Caco-2 (cell line): ENCODE measurements around the gene RNF6. TPM values are rescaled to one million over a fixed set of nuclear protein-coding genes. Genes with fewer than 3 reads are reported as not detected.

ENCODE experiments used
- BruUV-seq: library from RNA; stranded (reverse); fragments of 400-500 nt; replicated peaks from 2 replicates; lab custom pipeline; 2021; lab: Mats Ljungman, UMichigan
- CTCF ChIA-PET: fragments of 300-600 bp; sonication (Branson Sonifier 250); formaldehyde crosslinking; loops from one replicate; lab custom pipeline; 2022; ENCODE audit warnings: antibody characterized with exemption; lab: Charles Lee
- POLR2A ChIA-PET: fragments of 300-600 bp; sonication (Branson Sonifier 250); formaldehyde crosslinking; loops from one replicate; lab custom pipeline; 2022; ENCODE audit warnings: antibody characterized with exemption; lab: Charles Lee
- DNase-seq, 2 experiments: peaks; one replicate each; pipeline versions ENCODE4 v3.0.0 to v3.0.0-alpha.2; 2020 to 2022
- H3K27me3 ChIP-seq: replicated peaks from 2 replicates; pipeline ENCODE4 v1.6.0; 2011; ENCODE audit warnings: low read length; ENCODE audit not compliant: control insufficient read depth, insufficient read depth
- H3K36me3 ChIP-seq: 2 replicates; pipeline ENCODE4 v1.5.1; 2011; ENCODE audit warnings: low read length; ENCODE audit not compliant: control insufficient read depth, insufficient read depth
- H3K4me1 ChIP-seq: fragments of 250-450 bp; sonication (Bioruptor Pico); 2 replicates; pipeline ENCODE4 v1.5.1; 2020; ENCODE audit warnings: mild to moderate bottlenecking
- H3K4me3 ChIP-seq: 2 replicates; pipeline ENCODE4 v1.5.1; 2011; ENCODE audit warnings: low read depth, mild to moderate bottlenecking, control low read depth, low read length
- H3K9me3 ChIP-seq: fragments of 250-450 bp; sonication (Bioruptor Pico); 2 replicates; pipeline ENCODE4 v1.5.1; 2020; ENCODE audit warnings: mild to moderate bottlenecking, moderate library complexity
- H3K27ac Mint-ChIP-seq: one replicate; pipeline ENCODE4 v1.8.0; 2022; ENCODE audit warnings: mixed read lengths; ENCODE audit not compliant: unreplicated experiment
- H3K27me3 Mint-ChIP-seq: one replicate; pipeline ENCODE4 v1.8.0; 2022; ENCODE audit warnings: mixed read lengths; ENCODE audit not compliant: insufficient read depth, unreplicated experiment
- H3K36me3 Mint-ChIP-seq: one replicate; pipeline ENCODE4 v1.8.0; 2022; ENCODE audit warnings: mild to moderate bottlenecking, mixed read lengths; ENCODE audit not compliant: insufficient read depth, unreplicated experiment
- H3K4me1 Mint-ChIP-seq: one replicate; pipeline ENCODE4 v1.8.0; 2022; ENCODE audit warnings: low read depth, mixed read lengths; ENCODE audit not compliant: unreplicated experiment
- H3K4me3 Mint-ChIP-seq: one replicate; pipeline ENCODE4 v1.8.0; 2022; ENCODE audit warnings: mild to moderate bottlenecking, moderate library complexity, mixed read lengths; ENCODE audit not compliant: unreplicated experiment
- H3K9me3 Mint-ChIP-seq: one replicate; pipeline ENCODE4 v1.8.0; 2022; ENCODE audit warnings: mixed read lengths; ENCODE audit not compliant: unreplicated experiment
- intact Hi-C: fragments of 100-400 bp; cut with micrococcal nuclease; formaldehyde crosslinking; loops from one replicate; pipeline ENCODE4 v1.10.0; 2022; ENCODE audit not compliant: unreplicated experiment
- total RNA-seq: library from RNA; stranded (reverse); gene quantifications from 2 replicates; pipeline ENCODE4 v1.2.3, GENCODE V29; 2022
- TF ChIP-seq, protein P1 (sequence below), 2 experiments: fragments of 200-600 bp in 1 of 2; IDR thresholded peaks; 1 replicate in 1 of 2; 2 replicates in 1 of 2; pipeline versions ENCODE4 v1.5.1 to v1.8.0; 2011 to 2022; ENCODE audit warnings: antibody characterized with exemption in 1 of 2, control low read depth in 1 of 2, inconsistent platforms in 1 of 2, low read depth in 1 of 2, low read length in 1 of 2, mild to moderate bottlenecking in 1 of 2, moderate library complexity in 1 of 2; ENCODE audit not compliant: insufficient read depth in 1 of 2, severe bottlenecking in 1 of 2, unreplicated experiment in 1 of 2

RNF6 gene
- total RNA-seq, 1 experiment from 2014 or later = 41.4 TPM

DNA sequence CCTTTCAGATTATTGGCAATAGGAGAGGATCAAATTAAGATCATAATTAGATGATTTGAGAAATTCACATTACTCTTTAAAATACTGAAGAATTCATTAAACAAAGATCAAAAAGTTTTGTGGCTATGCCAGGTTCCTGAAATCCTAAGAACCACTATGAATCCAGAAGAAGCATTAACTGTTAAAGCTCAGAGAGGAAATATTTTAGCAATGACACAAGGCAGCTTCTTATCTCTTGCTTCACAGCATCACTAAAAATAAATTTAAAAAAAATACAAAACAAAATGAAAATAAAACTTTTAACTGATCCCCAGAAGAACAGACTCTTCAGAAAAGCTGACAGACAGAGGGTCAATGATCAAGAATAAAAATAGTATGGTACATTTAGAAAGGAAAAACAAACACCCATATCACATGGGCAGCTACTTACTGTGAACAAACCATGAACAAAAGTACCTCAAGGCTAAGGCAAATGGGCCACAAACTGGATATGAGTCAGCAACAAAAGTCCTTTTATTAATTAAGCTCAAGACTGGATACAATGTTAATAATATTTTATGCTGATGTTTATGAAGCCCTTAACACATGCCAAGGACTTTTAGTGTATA, 19.6 kb downstream of the RNF6 start:
- intact Hi-C loops = no loop called here
- no TSS peak for BruUV-seq
- no peaks in the 10 kb centered on the region for H3K36me3 Mint-ChIP-seq
- H3K9me3 ChIP-seq = no peaks in the 10 kb centered on the region
- CTCF ChIA-PET = no interaction called here
- TF ChIP-seq, protein P1, sequence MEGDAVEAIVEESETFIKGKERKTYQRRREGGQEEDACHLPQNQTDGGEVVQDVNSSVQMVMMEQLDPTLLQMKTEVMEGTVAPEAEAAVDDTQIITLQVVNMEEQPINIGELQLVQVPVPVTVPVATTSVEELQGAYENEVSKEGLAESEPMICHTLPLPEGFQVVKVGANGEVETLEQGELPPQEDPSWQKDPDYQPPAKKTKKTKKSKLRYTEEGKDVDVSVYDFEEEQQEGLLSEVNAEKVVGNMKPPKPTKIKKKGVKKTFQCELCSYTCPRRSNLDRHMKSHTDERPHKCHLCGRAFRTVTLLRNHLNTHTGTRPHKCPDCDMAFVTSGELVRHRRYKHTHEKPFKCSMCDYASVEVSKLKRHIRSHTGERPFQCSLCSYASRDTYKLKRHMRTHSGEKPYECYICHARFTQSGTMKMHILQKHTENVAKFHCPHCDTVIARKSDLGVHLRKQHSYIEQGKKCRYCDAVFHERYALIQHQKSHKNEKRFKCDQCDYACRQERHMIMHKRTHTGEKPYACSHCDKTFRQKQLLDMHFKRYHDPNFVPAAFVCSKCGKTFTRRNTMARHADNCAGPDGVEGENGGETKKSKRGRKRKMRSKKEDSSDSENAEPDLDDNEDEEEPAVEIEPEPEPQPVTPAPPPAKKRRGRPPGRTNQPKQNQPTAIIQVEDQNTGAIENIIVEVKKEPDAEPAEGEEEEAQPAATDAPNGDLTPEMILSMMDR (IDR thresholded peaks at IDR 0.05; ENCODE audit: insufficient read depth in 1 of 2, low read depth in 1 of 2, low read length in 1 of 2, severe bottlenecking in 1 of 2, unreplicated experiment in 1 of 2) = no peak
- POLR2A ChIA-PET = no interaction called here
- H3K27ac Mint-ChIP-seq = no peak overlapping the region
- no peak for DNase-seq
- H3K9me3 Mint-ChIP-seq = no peaks in the 10 kb centered on the region
- no peaks in the 10 kb centered on the region for H3K36me3 ChIP-seq
- H3K4me1 ChIP-seq = peaks cover 4% of the 10 kb centered on the region
- H3K4me3 Mint-ChIP-seq = no peak overlapping the region
- no peak overlapping the region for H3K4me3 ChIP-seq
- H3K27me3 ChIP-seq = no peaks in the 10 kb centered on the region
- H3K4me1 Mint-ChIP-seq = peaks cover 3% of the 10 kb centered on the region
- no peaks in the 10 kb centered on the region for H3K27me3 Mint-ChIP-seq

DNA sequence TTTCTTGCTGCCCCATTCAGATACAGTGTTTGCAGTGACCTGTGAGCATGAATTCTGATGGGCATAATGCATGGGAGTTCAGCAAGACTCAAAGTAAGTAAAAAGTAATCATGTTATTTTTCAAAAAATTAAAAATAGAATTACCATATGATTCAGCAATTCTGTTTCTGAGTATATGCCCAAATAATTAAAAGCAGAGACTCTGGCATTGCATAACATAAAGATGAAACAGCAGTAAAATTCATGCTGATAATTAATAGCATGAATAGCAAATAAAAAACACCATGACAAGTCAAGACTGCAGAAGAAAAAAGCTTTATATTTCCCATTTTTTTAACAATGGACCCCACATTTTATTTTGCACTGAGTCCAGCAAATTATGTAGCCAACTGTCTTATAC, 21.3 kb downstream of the RNF6 start:
- Histone ChIP-seq H3K36me3 (no peaks in the 10 kb centered on the region), H3K4me1 (peaks cover 8% of the 10 kb centered on the region), H3K27me3 (no peaks in the 10 kb centered on the region), H3K4me3 (no peak overlapping the region), H3K9me3 (peaks cover 8% of the 10 kb centered on the region; the same call in 1 of the 2 replicates)
- peaks cover 7% of the 10 kb centered on the region for H3K4me1 Mint-ChIP-seq
- ChIA-PET POLR2A (no interaction called here), CTCF (no interaction called here)
- H3K4me3 Mint-ChIP-seq = no peak overlapping the region
- H3K27ac Mint-ChIP-seq = no peak overlapping the region
- H3K27me3 Mint-ChIP-seq = no peaks in the 10 kb centered on the region
- no peaks in the 10 kb centered on the region for H3K36me3 Mint-ChIP-seq
- no peak for DNase-seq
- peaks cover 2% of the 10 kb centered on the region for H3K9me3 Mint-ChIP-seq
- no TSS peak for BruUV-seq
- TF ChIP-seq, protein P1 (IDR thresholded peaks at IDR 0.05; ENCODE audit: insufficient read depth in 1 of 2, low read depth in 1 of 2, low read length in 1 of 2, severe bottlenecking in 1 of 2, unreplicated experiment in 1 of 2) = no peak
- intact Hi-C loops = no loop called here

DNA sequence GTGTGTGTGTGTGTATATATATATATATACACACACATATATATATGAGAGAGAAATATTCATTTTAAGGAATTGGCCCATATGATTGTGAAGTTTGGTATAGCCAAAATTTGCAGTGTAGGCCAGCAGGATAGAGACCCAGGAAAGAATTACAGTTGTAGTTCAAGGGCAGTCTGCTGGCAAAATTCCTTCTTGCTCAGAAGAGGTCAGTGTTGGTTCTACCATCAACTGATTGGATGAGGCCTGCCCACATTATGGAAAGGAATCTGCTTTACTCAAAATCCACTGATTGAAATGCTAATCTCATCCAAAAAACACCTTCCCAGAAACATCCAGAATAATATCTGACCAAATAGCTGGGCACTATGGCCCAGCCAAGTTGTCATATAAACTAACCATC, 24.0 kb downstream of the RNF6 start:
- Histone ChIP-seq H3K27me3 (no peaks in the 10 kb centered on the region), H3K4me1 (peaks cover 8% of the 10 kb centered on the region), H3K9me3 (peaks cover 9% of the 10 kb centered on the region; the same call in 1 of the 2 replicates), H3K4me3 (no peak overlapping the region), H3K36me3 (no peaks in the 10 kb centered on the region)
- POLR2A ChIA-PET = no interaction called here
- no peak overlapping the region for H3K27ac Mint-ChIP-seq
- intact Hi-C loops = no loop called here
- no peaks in the 10 kb centered on the region for H3K36me3 Mint-ChIP-seq
- CTCF ChIA-PET = no interaction called here
- no peak overlapping the region for H3K4me3 Mint-ChIP-seq
- TF ChIP-seq, protein P1 (IDR thresholded peaks at IDR 0.05; ENCODE audit: insufficient read depth in 1 of 2, low read depth in 1 of 2, low read length in 1 of 2, severe bottlenecking in 1 of 2, unreplicated experiment in 1 of 2) = peak in 1 of 2 experiments; percentile 18
- peaks cover 7% of the 10 kb centered on the region for H3K4me1 Mint-ChIP-seq
- no TSS peak for BruUV-seq
- no peaks in the 10 kb centered on the region for H3K27me3 Mint-ChIP-seq
- no peak for DNase-seq
- peaks cover 13% of the 10 kb centered on the region for H3K9me3 Mint-ChIP-seq
